A172 (cell line): ENCODE data around the gene ARNT2. TPM values are rescaled to one million over a fixed set of nuclear protein-coding genes. Genes with fewer than 3 reads are reported as not detected.
"Not testable (repeated sequence)": the region's sequence is repeated elsewhere in the genome, so short reads cannot be mapped to it uniquely, and the experiment has no call there.

Experiments
- DNase-seq: peaks from one replicate; pipeline ENCODE4 v3.0.0-alpha.2; 2015; ENCODE audit warnings: low spot score
- total RNA-seq: library from RNA; depleted of rRNA; stranded (reverse); fragments of >200 nt; shearing (Covaris generic); gene quantifications from 2 replicates; pipeline ENCODE4 v1.2.3, GENCODE V29; 2014

ARNT2 gene
- total RNA-seq, 1 experiment from 2014 or later, result 14.2 TPM

DNA sequence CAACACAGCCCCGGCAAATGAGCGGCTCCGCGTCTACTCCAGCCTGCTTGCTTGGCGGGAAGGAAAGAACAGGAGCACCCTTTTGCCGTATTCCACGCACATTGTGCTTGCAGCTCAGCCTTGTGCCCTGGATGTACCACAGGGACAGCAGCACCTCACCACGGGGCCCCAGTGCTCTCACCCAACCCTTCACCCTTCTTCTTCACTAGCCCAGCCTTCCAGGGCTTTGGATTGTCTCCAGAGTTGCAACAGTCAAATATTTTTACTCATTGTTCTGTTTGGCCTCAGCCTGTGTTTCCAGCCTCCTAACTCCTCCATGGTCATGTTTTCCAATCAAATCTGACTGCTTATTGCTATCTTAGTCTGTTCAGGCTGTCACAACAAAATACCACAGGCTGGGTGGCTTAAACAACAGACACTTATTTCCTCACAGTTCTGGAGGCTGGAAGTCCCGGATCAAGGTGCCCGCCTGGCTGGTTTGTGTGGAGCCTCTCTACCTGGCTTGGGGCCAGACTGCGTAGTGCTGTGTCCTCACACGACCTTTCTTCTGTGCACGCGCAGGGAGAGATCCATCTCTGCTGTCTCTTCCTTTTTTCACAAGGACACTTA is 211.7 kb downstream of the ARNT2 start:
- DNase-seq, result peak; percentile 3

DNA sequence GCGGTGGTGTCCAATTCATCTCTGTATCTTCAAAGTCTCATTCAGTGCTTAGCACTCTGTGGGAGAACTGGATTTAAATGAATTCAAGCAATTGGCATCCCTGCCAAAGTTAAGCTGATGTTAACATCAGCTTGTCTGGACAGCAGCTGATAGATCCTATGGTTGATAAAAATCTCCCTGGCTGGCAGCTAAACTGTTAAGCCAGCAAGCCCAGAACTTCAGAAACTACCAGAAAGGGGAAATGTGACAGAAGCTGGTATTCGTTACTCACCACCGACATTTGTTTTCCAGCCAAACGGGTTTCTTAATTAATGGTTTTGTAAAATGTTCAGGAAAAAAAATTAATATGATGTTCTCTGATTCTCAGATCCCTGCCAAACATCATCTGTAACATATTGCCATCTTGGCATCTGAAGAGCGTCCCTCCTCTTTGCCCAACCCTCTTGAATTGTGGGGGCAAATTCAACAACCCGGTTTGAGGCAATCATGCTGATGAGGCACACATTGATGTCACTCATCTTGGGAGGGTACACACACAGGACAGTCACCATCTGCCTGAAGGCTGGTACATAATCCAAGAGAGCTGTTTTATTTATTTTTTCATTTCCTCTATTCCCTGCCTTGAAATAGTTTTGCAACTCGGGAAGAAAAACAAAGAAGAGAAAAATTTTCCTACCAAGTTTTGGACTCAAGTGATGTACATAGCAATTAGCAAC is 214.7 kb downstream of the ARNT2 start:
- DNase-seq, result no peak

DNA sequence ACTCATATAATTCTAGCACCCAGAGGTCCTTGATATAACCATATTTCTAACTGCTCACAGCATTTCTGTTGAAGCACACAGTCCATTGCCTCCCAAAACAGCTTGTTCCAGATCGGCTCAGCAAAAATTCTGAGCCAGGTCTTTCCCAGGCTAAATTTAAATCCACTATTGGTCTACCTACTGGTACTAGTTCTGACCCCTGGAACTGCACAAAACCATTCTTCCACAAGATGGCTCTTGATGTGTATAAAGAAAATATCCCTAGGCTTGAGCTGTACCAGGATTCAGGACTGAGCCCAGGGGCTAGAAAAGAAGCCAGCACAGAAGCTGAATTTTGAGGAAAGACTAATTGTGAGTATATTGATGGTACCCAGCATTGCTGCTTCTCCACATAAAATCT is 215.5 kb downstream of the ARNT2 start:
- DNase-seq, result peak; percentile 5

DNA sequence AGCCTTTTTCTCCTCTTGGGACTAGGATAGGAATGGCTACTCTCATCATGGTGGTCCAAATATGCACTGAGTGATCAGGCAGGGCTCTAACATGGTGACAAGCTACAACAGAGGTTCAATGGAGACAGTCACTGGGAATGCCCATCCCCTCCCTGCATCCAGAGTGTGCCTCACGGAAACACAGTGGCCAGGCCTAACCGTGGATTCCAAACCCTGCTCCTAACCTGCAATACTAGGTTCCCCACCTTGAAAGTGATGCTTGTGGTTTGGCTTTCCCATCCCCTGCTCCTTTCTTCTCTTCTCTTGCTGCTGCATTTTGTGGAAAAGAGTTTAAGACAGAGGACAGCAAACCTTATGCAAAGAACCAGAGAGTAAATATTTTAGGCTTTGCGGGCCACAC is 216.0 kb downstream of the ARNT2 start:
- DNase-seq, result no peak

DNA sequence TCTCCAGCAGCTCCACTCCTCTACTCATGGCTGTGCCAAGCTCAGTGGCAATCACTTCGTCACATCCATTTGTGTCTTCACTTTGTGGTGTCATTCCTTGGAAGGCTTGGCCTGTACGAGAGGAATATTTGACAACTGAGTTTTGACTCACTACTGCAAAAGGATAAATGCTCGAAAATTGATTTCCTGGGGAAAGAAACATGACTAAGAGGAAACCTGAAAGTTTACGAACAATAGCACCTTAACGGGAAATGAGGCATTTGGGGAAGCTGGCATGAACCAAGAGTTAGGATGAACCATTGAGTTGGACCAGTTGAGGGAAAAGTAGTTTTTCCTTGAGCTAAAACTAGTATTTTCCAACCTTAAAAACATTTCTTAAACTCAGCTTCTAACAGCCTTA is 216.7 kb downstream of the ARNT2 start:
- DNase-seq, result no peak

DNA sequence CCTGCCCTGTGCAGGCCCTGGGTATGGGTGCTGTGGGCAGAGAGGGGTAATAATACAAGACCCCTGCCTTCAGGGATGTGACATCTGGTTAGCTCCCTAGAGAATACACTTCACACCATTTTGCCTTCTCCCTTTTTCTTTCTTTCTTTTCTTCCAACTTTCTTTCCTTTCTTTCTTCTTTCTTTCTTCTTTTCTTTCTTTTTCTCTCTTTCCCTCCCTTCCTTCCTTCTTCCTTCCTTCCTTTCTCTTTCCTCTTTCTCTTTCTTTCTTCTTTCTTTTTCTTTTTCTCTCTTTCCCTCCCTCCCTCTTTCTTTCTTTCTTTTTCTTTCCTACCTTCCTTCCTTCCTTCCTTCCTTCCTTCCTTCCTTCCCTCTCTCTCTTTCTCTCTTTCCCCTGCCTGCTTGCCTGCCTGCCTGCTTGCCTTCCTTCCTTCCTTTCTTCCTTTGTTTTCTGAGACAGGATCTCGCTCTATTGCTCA is 222.5 kb downstream of the ARNT2 start:
- DNase-seq, result no peak

DNA sequence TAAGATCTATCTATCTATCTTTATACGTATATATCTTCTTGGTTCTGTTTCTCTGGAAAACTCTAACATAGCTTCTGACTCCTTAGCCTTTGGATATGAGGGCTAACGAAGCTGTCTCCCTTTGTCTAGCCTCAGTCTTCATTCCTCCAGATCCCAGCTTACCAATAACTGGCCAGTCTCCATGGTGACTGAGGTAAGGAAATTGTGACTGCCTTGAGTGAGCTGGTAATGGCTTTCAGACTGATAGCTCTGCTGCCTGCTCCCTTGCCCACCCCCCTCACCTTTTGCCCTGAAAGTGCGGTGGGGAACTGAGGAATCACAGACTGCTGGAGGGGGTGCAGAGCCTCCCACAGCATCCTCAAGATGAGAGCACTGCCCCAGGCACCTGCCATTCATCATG is 225.2 kb downstream of the ARNT2 start:
- no peak for DNase-seq

DNA sequence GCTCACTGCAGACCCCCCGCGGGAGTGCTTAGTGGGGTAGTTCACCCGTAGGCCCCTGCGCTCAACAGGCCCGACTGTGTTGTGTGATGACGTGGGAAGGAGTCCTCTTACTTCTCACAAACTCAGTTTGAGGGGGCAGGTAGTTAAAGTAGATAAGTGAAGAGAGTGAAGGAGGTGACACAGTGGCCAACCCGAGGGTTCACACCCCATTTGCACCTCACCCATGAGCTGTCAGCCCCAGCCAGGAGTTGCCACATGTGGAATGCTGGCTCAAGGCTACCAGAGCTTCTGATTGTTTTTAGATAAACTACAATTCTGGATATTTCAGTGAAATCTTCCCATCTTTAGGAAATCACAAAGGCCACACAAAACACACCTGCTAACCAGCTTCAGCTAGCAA is 226.8 kb downstream of the ARNT2 start:
- DNase-seq, result no peak

DNA sequence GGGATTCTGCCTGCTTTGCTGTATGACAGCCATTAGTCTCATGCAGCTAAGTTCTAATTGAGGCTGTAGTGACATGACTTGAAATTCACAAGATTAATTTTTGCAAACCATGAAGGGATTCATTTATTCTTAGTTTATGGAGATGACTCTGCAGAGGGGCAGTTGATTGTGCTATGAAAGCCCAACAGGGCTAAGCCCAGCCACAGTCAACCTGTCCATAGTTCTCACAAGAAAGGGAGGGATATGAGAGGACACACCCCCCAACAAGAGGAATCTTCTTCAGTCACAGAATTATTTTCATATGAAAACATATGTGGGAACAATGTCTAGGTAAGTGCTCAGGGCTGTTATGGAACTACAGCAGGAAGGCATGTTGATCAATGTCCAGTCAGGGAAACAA is 229.0 kb downstream of the ARNT2 start:
- no peak for DNase-seq

DNA sequence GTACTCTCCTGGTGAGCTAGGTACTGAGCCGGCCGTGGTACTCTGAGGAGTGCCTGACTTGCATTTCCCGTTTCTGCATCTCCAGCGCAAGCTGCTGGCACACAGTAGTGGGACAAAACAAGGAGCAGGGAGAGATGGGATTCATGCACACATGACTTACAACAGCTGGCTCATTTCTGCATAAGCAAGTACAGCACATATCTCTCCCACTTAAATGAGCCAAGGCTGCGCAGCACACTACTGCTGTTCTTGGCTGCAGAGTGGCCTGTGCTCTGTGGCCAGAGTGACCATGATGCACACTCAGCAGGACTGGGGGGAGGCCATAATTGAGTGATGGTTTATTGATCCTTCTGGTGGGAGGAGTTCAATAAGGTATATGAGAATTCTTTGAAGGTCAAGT is 231.8 kb downstream of the ARNT2 start:
- DNase-seq, result no peak

DNA sequence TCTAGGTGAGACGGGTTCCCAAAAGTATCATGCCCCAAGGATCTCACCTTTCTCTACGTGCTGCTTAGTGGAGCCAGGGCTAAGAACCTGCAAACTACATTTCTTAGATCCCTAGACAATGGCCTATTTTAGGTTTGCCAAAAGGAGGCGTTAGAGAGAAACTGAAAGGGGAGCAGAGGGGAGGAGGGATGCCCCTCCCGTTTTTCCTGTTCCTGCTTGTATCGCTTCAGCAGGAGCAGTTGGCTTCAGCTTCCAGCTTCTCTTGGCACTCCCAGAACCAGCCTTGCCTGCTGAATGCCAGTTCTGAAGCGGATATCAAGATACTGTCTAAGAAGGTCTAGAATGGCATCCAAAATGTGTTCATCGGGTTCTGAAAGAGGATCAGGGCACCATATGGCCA is 232.5 kb downstream of the ARNT2 start:
- DNase-seq, result no peak

DNA sequence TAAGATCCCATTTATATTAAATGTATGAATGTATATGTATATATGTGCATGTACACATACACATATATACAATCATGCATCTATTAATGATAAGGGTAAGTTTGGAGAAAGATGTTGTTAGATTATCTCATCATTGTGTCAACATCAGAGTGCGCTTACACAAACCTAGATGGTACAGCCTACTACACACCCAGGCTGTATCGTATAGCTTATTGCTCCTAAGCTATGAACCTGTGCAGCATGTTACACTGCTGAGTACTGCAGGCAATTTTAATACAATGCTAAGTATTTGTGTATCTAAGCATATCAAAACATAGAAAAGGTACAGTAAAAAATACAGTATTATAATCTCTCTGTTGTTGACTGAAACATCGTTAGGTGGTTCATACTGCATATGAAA is 233.6 kb downstream of the ARNT2 start:
- DNase-seq, result no peak

DNA sequence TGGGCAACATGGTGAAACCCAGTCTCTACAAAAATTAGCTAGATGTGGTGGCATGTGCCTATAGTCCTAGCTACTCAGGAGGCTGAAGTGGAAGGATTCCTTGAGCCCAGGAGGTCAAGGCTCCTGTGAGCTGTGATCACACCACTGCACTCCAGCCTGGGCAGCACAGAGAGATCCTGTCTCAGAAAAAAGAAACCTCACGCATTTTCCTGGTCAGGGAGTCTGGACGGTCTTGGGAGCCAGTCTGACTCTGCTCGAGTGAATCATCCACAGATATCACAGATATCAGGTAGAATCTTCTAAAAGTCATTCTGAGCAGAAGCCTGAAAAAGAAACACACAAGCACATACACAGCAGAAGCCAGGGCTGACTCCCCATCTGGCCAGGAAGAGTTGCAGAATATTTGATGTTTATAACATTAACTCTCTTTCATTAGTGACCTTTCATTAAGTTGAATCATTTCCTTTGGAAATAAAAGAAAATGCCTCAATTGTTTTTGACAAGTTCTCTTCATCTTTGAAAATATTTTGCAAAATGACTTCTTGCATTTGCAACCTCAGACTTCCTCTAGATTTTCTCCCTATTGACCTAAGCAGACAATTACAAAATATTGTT is 234.5 kb downstream of the ARNT2 start:
- DNase-seq, result no peak

DNA sequence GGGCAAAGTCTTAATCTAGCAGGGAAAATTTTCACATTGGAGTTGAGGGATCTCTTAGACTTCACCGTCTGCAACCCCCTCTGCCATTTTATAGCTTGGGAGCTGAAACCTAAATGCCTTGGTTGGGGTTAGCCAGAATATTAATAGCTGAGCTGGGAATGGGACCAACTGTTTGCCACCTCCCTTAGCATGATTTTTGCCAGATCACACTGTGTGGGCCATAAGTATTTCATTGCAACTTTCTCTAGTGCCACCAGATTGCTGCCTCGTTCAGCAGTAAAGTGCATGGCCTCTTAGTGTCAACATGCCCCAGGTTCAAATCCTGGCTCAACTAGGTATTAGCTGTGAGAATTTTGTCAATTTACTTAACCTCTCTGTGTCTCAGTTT is 235.0 kb downstream of the ARNT2 start:
- DNase-seq, result no peak

DNA sequence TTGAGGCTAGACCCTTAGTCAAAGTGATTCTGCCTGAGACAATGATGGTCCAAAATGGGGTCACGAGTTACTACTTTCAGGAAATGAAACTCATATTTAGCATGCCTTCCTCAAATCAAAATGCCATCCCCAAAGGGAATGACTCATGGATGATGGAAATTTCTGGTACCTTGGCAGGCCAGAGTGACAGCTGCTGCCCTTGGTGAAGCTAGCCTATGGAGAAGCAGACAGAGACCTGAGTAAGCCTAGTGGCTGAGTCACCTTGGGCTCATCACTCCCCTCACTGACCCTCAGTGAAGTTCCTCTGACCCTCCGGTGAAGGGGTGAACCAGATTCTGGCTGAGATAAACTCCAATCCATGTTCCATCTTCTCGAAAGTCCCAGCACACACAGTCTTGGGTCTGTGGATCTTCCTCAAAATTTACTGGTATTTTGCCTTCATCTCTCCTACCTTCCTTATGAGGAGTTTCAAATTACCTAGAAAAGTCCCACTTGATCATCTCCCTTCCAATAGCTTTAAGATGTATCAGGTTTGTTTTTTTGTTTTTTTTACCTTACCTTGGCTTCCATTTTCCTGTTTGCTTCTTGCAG is 236.4 kb downstream of the ARNT2 start:
- DNase-seq, result no peak

DNA sequence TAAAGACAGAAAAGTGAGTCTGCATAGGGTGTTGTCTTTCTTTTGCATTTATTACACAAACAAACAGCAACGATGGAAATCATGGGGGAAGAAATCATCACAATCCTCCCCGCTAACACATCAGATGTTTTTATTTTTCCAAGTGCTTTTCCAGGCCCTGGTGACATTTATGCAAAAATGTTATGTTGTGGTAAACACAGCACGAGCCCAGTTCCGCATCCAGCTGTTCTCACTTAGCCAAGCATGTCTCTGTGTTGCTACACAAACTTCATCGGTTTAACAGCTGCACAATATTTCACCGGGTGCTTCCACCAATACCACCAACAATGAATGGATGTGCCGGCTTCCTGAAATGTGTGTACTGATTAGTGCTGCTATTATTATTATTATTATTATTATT is 237.2 kb downstream of the ARNT2 start:
- no peak for DNase-seq

DNA sequence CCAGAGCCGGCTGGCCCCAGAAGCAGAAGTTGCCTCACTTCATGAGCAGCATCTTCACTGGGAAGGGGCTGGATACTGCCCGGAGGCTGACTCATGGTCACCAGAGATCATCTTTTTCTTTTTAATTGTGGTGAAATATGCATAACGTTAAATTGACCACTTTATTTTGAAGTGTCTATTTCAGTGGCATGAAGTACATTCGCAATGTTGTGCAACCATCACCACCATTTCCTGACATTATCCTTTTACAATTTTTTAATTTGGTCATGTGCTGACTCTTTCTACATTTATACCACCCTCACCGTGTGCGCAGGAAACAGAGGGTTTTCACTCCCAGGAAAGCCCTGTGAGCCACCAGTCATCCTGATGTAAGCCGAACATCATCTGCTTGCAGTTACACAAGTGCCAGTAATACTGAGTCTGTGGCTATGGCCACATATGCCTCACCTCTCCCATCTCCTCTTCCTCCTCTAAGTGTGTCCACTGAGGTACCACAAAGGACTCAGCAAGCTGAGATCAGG is 239.3 kb downstream of the ARNT2 start:
- DNase-seq, result peak; percentile 32

DNA sequence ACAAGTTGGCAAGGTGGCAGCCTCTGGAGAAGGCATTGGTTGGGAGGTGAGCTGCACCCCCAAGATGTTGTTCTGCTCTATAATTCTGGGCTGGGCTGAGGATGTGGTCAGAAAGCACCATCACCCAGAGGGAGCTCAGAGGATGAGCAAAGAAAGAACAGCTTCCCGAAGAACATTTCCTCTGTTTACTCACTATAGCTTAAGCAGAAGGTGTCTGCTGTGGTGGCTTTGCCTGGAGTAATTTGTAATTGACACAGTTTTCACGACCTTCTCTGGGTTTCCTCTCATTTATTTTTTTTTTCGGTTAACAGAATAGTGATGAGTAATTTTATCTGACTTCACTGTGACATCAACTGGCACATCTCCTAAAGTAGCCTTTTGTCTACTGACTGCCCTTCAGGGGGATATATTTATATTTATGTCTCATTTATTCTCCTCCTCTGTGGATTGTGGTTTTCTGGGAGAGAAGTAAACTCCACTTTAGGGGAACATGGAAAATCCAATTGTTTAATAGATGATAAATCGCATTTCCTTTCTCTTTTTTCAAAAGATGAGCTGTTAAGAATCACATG is 241.4 kb downstream of the ARNT2 start:
- peak; percentile 32 for DNase-seq

DNA sequence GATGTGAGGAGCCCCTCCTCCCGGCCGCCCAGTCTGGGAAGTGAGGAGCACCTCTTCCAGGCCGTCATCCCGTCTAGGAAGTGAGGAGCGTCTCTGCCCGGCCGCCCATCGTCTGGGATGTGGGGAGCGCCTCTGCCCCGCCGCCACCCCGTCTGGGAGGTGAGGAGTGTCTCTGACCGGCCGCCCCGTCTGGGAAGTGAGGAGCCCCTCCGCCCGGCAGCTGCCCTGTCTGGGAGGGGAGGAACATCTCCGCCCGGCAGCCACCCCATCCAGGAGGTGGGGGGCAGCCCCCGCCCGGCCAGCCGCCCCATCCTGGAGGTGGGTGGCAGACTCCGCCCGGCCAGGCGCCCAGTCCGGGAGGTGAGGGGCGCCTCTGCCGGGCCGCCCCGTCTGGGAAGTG is 243.2 kb downstream of the ARNT2 start:
- DNase-seq, result not testable (repeated sequence)
